Psoas muscle (tissue), 8 donors: ENCODE measurements around the gene NSD2. TPM values are rescaled to one million over a fixed set of nuclear protein-coding genes. Genes with fewer than 3 reads are reported as not detected.

Experiments used
- ATAC-seq, 4 donors: fragments of 200-7000 bp; cut with Tn5 transposase; one replicate each; pipeline ENCODE4 v1.9.1; 2020; ENCODE audit warnings: moderate library complexity in 3 of 4, mild to moderate bottlenecking in 2 of 4
- DNase-seq, 2 donors: peaks; one replicate each; pipeline ENCODE4 v3.0.0-alpha.2; 2020
- H3K27ac ChIP-seq: fragments of 200-600 bp; one replicate; pipeline ENCODE4 v1.8.0; 2022
- H3K27me3 ChIP-seq, 3 donors: fragments of 200-600 bp in 1 of 3; one replicate each; pipeline versions ENCODE4 v1.6.1 to v1.8.0; 2013 to 2022; ENCODE audit warnings: low read length in 2 of 3, mild to moderate bottlenecking in 2 of 3, moderate library complexity in 1 of 3; ENCODE audit not compliant: insufficient read depth in 3 of 3
- H3K36me3 ChIP-seq, 2 donors: fragments of 200-600 bp in 1 of 2; one replicate each; pipeline versions ENCODE4 v1.6.1 to v1.8.0; 2013 to 2022; ENCODE audit warnings: low read depth in 1 of 2, mild to moderate bottlenecking in 1 of 2, moderate library complexity in 1 of 2; ENCODE audit not compliant: insufficient read depth in 1 of 2
- H3K4me1 ChIP-seq: fragments of 200-600 bp; one replicate; pipeline ENCODE4 v1.8.0; 2022
- H3K4me3 ChIP-seq: fragments of 200-600 bp; one replicate; pipeline ENCODE4 v1.8.0; 2022; ENCODE audit warnings: mild to moderate bottlenecking
- H3K9me3 ChIP-seq: fragments of 200-600 bp; one replicate; pipeline ENCODE4 v1.8.0; 2022
- CTCF ChIP-seq: fragments of 200-600 bp; IDR thresholded peaks from one replicate; pipeline ENCODE4 v1.8.0; 2022; ENCODE audit warnings: antibody characterized with exemption
- WGBS, 3 donors: extraction: QIAGEN DNeasy Blood & Tissue Kit; methylation state at CpG; one replicate each; pipeline versions ENCODE4 v1.1.6 to v1.1.7; 2013; 5-methylcytosine and 5-hydroxymethylcytosine counted together
- intact Hi-C, 2 donors: fragments of 100-400 bp; cut with DNase I; formaldehyde crosslinking; loops; one replicate each; pipeline versions ENCODE4 v1.11.0 to v1.14.2; 2022
- polyA plus RNA-seq, 3 donors: library from polyadenylated mRNA; stranded (reverse); fragments of 200-250 nt; gene quantifications; one replicate each; pipeline ENCODE4 v1.2.3, GENCODE V29; 2013
- total RNA-seq, 4 donors: library from RNA; stranded (reverse); fragmentation: NEBNext Ultra II Directional in 2 of 4; extraction: Animal tissue kit (Norgen Biotek cat#: 25700) in 2 of 4; gene quantifications; one replicate each; pipeline versions ENCODE4 v1.2.1 to v1.2.4, GENCODE V29; 2021 to 2023
- donor health status: healthy with polysubstance abuse.
- donor health status: DM: no; HTN: no; CAD: no; lungs with moderate emphysema.
- donor health status: Bipolar disorder and iron deficiency.
- donor health status: healthy.
- donor health status: DM: yes; HTN: yes; CAD: no.
- donor health status: DM: no; HTN: no; CAD: no.
- donor health status: DM: no; HTN: no; CAD: no.
- donor health status: DM: yes; HTN: yes; CAD: no.

The NSD2 gene
- total and polyA plus RNA-seq, 7 donors, result 5.6 to 36.0 (median 21.2) TPM

GRCh38 chr4:1945912-1946311, 74.7 kb downstream of the NSD2 start:
- ATAC-seq (no peak), DNase-seq (no peak)
- TF ChIP-seq CTCF, result no peak
- Histone ChIP-seq H3K27ac (no peak overlapping the region), H3K4me3 (no peak overlapping the region), H3K27me3 (no peaks in the 10 kb centered on the region), H3K36me3 (peaks cover 2 to 16% of the 10 kb centered on the region in 2 donors), H3K4me1 (no peaks in the 10 kb centered on the region), H3K9me3 (no peaks in the 10 kb centered on the region)
- WGBS, 3 donors, result 98 to 100% (median 99%) methylated on average over 1 of the region's 1 CpG
- intact Hi-C loops, result no loop called here

GRCh38 chr4:1948232-1948631, 77.0 kb downstream of the NSD2 start:
- Histone ChIP-seq H3K36me3 (peaks cover under 1 to 17% of the 10 kb centered on the region in 2 donors), H3K9me3 (no peaks in the 10 kb centered on the region), H3K27me3 (no peaks in the 10 kb centered on the region), H3K27ac (no peak overlapping the region), H3K4me3 (no peak overlapping the region), H3K4me1 (no peaks in the 10 kb centered on the region)
- WGBS, 3 donors, result 93 to 95% (median 94%) methylated on average over 16 of the region's 16 CpGs
- ATAC-seq (no peak), DNase-seq (no peak)
- TF ChIP-seq CTCF, result no peak
- intact Hi-C loops, result no loop called here

- Histone ChIP-seq H3K36me3 (peaks cover 0 to 21% of the 10 kb centered on the region in 2 donors), H3K27me3 (no peaks in the 10 kb centered on the region), H3K4me3 (no peak overlapping the region), H3K27ac (no peak overlapping the region), H3K4me1 (no peaks in the 10 kb centered on the region), H3K9me3 (no peaks in the 10 kb centered on the region)
- DNase-seq (no peak), ATAC-seq (no peak)
- no peak for TF ChIP-seq CTCF
- intact Hi-C loops, result no loop called here
- WGBS, 3 donors, result 93 to 96% (median 94%) methylated on average over 8 of the region's 8 CpGs
Observed at GRCh38 chr4:1948892-1949436, 77.8 kb downstream of the NSD2 start.

- Histone ChIP-seq H3K36me3 (peaks cover 0 to 34% of the 10 kb centered on the region in 2 donors), H3K27ac (no peak overlapping the region), H3K9me3 (no peaks in the 10 kb centered on the region), H3K27me3 (no peaks in the 10 kb centered on the region), H3K4me1 (no peaks in the 10 kb centered on the region), H3K4me3 (no peak overlapping the region)
- WGBS, 3 donors, result 89 to 91% (median 91%) methylated on average over 10 of the region's 10 CpGs
- TF ChIP-seq CTCF, result no peak
- ATAC-seq, result no peak
- DNase-seq, result no peak
- intact Hi-C loops, result no loop called here
Observed at GRCh38 chr4:1950369-1950768, 79.2 kb downstream of the NSD2 start.

GRCh38 chr4:1952058-1952700, 81.0 kb downstream of the NSD2 start:
- TF ChIP-seq CTCF, result no peak
- Histone ChIP-seq H3K4me1 (no peaks in the 10 kb centered on the region), H3K4me3 (no peak overlapping the region), H3K27ac (no peak overlapping the region), H3K36me3 (peaks cover 0 to 48% of the 10 kb centered on the region in 2 donors), H3K9me3 (no peaks in the 10 kb centered on the region), H3K27me3 (no peaks in the 10 kb centered on the region)
- WGBS, 3 donors, result 95 to 97% (median 96%) methylated on average over 19 to 20 of the region's 20 CpGs
- DNase-seq (no peak), ATAC-seq (no peak)
- intact Hi-C loops, result no loop called here
